Measurements from ENCODE around the gene GPAT3.
"Not testable (repeated sequence)": the region's sequence is repeated elsewhere in the genome, so short reads cannot be mapped to it uniquely, and the experiment has no call there.

Gene GPAT3

DNA sequence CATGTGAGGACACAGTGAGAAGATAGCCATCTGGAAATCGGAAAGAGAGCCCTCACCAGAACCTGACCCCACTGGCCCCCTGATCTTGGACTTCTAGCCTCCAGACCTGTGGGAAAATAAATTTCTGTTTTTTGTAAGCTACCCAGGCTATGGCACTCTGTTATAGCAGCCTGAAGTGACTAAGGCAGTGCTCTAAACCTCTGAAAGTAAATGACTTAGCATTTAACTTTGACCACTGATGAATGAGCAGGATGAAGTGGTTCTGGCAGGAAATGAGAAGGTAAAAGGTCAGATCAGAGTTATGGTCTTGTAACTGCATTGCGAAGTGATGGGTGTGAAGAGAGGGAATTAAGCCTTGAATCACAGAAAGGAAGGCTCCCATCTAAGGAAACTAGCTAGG, 17.0 kb downstream of the GPAT3 start:
- DNase-seq: no peak

DNA sequence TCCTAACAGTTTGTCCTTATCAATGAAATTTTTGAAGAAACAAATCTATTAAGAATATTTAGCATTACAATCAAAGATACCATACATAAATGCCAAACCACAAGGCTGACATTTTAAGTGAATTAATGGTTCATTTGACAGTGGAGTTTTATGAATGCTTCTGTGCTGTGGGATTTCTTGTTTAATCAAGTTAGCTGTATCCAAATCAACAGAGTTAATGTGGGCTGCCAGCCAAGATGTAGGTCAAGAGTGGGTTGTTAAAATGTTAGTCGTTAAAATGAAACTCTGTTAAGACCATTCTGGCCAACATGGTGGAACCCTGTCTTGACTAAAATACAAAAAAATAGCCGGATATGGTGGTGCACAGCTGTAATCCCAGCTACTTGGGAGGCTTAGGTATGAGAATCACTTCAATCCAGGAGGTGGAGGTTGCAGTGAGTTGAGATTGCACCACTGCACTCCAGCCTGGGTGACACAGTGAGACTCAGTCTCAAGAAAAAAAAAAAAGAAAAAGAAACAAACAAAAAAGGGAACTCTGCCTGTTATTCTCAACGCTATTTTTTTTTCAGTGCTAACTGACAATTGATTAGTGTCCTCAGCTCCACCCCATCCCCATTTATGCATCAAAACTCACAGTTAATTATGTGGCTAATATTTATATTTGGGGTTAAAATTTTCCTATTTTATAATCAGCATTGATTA, 20.2 kb downstream of the GPAT3 start:
- no peak for DNase-seq

DNA sequence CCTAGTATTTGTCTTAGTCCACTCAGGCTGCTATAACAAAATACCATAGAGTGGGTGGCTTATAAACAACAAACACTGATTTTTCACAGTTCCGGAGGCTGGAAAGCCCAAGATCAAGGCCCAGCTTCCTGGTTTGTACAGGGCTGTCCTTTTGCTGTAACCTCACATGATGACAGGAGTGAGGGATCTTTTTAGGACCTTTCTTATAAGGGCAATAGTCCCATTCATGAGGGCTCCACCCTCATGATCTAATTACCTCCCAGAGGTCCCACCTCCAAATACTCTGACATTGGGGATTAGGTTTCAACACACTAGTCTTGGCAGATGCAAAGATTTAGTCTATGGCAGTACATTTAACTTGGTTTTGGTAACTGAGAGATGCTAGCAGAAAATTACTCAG, 20.9 kb downstream of the GPAT3 start:
- no peak for DNase-seq

DNA sequence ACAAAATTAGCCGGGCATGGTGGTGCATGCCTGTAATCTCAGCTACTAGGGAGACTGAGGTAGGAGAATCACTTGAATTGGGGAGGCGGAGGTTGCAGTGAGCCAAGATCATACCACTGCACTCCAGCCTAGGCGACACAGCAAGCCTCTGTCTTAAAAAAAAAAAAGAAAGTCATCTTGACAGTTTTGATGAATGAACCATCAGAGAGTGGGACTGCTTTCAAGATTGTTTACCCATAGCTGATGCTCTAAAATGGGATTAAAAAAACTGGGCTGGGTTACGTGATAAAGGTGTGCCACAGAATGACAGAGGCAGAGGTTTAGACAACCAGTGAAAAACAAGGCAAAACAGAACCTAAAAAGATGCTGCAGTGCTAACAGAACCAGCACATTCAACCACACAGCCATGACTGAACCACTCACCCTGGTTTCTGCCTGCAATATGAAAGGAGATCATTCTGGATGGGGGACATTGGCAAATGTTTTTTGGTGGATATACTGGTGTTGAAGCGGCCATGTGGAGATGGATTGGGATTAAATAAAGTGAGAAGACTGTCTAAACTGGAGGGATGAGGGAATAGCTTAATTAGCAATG, 22.2 kb downstream of the GPAT3 start:
- DNase-seq: no peak

DNA sequence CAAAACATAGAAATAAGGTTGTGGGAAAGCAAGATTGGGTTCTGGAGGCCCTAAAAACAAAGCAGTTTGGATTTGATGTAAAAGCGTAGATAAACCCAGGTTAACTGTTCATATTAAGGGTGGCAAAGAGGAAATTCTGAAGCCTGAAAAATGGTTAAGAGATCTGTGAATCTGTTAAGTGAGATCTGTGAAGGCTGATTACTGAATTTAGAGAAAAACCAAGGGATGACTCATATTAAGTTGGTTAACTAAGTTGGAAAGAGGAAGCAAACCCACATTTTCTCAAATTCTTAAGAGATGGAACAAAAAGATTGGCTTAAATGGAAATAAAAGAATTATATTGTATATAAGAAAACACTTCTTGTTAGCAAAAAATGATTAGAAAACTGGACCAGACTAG, 22.8 kb downstream of the GPAT3 start:
- no peak for DNase-seq

DNA sequence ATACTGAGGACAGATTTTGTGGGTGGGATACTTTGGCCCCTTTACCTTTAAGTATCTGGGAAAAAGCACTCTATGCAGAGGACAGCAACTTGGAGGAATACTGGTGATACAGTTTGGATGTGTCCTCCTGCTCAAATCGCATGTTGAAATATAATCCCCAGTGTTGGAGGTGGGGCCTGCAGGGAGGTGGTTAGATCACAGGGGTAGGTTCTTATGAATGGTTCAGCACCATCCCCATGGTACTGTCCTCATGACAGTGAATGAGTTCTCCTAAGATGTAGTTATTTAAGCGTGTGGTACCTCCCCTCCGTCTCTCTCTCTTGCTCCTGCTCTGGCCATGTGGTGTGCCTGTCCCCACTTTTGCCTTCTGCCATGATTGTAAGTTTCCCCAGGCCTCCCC, 24.6 kb downstream of the GPAT3 start:
- DNase-seq: no peak

DNA sequence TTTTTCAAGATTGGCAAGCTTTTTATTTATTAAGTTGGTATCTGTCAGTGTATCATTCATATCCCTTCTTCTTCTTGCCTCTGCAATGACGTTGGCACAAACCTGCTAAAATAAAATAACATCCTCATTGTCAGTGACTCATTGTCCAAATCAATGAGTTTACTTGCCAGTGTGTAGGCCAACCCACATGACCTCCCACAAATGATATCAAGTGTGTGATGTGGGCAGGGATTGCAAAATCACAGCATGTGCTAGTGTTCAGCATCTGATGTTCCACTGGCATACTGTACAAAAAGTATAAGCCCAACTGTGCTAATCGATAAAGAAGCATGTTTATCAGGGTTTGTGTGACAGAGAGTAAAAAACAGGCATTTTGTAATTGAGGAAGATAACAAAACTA, 25.5 kb downstream of the GPAT3 start:
- peak in 1 of 2 experiments; percentile 13 for DNase-seq

DNA sequence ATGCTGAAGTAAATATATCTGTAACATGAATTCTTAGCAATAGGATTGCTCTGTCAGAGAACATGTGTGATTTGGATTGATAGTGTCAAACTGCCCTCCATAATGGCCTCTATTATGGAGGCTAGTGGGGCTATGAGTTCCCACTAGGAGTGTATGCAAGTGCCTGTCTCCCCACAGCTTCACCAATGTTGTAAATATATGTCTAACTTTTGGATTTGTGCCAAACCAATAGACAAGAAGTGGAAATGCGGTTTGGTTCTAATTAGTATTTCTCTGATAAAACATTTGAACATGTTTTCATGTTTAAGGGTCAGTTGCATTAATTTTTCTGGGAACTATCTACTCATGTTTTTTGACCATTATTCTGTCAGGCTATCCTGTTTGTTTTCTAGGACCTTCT, 28.1 kb downstream of the GPAT3 start:
- DNase-seq: no peak

DNA sequence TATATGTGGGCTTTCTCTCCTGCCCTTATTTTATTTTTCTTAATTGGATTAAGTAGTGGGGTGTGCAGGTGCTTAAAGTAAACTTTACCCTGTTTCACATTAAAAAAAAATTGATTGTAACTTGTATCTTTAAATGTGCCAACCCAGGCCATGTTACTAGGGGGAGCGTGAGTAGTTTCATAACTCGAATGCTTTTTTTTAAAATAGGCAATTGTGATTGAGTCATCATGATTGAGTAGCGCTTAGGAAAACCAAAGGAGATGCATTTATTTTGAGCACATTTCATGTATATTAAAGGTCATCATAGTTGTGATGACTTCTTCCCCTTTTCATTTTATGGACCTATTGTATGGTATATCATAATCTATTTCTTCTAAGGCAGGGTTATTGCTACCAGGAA, 32.2 kb downstream of the GPAT3 start:
- DNase-seq: no peak

DNA sequence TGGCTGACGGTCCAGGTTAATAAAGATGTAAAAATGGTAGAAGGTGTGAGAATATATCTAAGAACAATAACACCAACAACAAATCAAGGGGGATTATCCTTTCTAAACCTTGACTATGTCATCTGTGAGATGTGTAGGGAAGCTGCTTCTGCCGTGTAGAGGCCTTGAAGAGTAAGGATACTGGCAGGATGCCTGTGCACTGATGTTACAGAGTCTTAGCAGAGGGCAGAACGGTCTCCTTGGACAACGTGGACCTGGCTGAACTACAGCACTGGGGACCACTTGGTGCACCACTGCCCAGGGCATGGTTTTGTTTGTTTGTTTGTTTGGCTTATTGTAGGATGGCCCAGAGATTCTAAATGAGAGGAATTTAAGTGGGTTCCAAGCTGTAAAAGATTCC, 33.5 kb downstream of the GPAT3 start:
- DNase-seq: no peak

DNA sequence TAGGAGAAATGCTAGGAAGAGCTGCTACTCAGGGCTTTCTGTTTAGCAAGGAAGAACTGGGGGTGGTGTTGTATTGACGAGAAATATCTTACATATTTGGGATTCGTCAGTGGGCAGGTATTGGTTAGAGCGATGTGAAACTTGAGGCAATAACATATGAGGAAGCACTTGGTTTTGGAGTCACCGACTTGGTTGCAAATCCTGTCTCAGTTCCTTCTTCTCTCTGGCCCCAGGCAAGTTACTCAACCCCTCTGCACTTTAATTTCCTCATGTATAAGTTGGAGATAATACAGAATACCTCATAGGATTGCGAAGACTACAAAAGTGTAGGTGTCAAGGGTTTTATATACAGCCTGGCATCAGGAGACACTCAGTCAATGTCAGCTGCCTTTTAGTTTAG, 34.1 kb downstream of the GPAT3 start:
- DNase-seq: no peak

DNA sequence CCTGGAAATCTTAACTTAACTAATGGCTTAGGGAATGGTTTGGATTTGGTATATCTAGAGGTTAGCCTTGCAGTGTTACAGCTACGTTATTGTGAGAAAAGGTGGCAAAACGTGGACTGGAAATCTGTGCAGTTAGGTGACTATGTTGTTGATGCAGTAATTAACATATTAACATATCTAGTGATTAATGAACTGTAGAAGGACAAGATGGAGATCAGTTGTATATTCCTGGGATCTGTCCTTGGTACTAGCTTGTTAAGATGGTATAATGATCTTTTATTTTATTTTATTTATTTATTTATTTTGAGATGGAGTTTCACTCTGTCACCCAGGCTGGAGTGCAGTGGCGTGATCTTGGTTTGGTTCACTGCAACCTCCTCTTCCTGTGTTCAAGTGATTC, 36.9 kb downstream of the GPAT3 start:
- DNase-seq: no peak

DNA sequence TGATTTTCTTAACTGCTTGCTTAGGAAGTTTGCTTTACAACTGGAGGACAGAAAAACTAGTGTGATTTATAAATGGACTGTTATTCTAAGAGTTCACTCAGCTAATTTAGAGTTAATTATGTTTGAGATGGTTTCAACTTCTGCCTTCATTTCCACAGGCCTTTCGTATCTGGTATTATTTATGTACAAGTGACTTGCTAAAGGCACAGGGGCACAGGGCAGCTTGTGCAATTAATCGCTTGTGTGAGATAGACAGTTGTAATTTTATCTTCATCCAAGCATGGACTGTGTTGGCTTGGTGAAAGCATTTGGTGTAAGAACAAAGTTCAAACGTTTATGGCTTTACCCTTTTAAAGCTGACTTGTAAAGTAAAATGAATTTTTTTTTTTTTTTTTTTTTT, 38.3 kb downstream of the GPAT3 start:
- no peak for DNase-seq

DNA sequence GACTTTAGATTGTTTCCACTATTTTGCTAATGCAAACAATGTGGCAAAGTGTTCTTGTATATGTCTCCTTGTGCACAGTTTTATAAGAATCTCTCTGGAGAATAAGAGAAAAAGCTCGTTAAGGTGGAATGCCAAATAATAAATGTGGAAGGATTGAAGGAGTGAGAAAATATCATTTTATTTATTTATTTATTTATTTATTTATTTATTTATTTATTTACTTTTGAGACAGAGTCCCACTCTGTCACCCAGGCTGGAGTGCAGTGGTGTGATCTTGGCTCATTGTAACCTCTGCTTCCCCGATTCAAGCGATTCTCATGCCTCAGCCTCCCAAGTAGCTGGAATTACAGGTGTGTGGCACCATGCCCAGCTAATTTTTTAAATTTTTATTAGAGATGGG, 40.3 kb downstream of the GPAT3 start:
- not testable (repeated sequence) for DNase-seq

DNA sequence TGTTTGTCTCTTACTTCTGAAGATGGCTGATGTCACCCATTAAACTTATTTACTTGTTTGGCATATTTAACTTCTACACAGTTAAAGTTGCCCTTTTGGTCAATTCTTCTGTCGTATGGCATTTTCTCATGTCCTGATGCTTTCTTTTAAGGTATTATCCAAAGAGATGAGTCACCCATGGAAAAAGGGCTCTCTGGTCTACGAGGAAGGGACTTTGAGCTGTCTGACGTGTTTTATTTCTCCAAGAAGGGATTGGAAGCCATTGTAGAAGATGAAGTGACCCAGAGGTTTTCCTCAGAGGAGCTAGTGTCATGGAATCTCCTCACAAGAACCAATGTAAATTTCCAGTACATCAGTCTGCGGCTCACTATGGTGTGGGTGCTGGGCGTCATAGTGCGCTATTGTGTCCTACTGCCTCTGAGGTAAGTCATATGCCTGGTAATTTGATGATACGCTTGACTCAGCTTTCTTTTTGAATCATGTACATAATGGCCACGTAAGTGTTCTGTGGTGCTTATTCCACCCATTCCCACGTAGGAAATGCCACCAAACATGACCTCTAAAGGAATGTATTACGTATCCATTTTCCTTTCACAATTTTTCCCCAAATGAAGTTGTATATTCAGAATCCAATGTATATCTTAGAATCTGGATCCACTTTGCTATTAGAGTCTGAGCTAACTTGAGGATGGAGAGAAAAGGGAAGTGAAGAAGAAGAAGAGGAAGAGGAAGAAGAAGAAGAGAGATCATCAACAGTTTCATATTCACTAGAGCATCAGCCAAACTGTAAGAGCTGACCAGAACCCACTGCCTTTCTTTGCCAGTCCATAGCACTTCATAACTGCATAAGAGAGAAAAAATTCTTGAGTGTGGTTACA, 45.7 kb downstream of the GPAT3 start:
- no peak for DNase-seq

DNA sequence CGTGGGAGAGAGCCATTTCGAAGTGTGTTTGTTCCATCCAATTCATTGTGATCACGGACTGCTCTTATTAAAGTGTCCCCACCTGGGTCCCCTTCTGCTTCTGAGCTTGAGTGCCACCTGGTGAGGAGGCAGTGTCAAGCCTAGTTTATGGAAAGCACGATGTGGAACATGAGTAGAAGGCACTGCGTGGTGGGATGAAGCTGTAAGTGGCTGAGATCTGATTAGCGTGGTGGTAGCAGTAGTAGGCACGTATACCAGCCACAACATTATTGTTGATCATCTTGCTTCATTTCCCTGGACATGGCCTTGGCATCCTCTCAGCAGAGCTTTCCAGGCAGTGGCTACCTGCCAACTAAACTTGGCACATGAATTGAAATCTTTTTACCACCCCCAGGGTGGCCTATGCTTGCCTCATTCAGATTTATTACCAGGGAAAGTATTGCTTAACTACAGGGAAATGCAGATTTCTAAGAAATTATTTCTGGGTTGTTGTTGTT, 46.4 kb downstream of the GPAT3 start:
- DNase-seq: peak in 1 of 2 experiments; percentile 18

DNA sequence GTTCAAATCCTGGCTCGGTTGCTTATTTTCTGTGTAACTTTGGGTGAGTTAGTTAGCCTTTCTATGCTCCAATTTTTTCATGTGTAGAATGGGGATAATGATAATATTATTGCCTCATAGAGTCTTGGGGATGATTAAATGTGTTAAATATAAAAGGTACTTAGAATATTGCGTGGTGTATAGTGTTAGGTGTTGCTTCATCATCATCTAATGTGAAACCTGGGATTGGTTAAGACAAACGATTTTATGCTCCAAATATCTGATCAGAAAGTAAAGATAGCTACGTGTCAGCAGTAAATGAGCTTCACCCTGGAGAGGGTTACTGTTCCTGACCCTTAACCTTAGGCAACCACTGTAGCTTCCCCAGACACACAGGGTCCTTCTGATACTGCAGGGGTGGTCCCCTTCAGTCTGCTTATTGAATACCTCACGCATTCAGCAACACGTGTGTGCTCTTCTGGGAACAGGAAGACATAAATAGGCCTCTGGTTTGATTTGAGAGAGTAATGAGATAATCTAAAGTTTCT, 50.1 kb downstream of the GPAT3 start:
- DNase-seq: no peak

DNA sequence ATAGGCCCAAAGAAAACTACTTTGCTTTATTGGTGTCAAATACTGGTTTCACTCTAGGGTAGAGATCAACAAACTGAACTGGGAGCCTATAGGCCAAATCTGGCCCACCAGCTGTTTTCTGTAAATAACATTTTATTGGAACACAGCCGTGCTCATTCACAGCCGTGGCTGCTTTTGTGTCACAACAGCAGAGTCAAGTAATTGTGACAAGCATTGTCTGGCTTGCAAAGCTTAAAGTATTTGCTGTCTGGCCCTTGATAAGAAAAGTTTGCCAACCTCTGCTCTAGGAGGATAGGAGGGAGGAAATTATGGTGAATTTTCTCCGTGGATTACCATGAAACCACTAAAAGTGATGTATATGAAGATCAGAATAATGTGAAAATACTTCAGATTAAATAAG, 53.4 kb downstream of the GPAT3 start:
- no peak for DNase-seq

DNA sequence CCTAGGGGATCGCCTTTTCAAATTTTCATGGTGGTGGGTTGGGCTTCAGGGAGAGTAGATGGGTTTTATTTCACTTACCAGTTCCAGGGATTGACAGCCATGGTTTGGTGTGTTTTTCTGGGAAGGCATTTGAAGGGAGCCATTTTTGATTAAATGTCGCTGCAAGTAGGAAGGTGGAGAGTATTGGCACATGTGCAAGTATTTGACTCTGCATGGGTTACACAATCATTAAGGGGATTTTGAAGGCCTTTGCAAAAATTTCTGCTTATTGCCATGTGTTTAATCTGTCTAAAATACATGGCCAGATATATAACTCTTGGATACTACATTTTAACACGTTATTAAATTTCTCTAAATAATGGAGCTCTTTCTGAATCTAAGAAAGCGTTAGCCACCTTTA, 55.1 kb downstream of the GPAT3 start:
- no peak for DNase-seq

DNA sequence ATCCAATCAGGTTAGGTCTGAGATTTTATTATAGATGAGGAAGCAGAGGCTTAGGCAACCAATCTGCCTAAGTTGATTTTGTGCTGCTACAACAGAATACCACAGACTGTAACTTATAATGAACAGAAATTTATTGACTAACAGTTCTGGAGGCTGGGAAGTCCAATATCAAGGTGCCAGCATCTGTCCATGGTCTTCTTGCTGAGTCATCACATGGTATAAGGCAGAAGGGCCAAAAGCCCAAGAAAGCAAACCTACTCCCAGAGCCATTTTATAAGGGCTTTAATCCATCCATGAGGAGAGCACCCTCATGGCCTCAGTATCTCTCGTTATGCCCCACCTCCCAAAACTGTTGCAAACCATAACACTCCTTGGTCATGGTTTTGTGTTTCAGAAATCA, 55.8 kb downstream of the GPAT3 start:
- no peak for DNase-seq

DNA sequence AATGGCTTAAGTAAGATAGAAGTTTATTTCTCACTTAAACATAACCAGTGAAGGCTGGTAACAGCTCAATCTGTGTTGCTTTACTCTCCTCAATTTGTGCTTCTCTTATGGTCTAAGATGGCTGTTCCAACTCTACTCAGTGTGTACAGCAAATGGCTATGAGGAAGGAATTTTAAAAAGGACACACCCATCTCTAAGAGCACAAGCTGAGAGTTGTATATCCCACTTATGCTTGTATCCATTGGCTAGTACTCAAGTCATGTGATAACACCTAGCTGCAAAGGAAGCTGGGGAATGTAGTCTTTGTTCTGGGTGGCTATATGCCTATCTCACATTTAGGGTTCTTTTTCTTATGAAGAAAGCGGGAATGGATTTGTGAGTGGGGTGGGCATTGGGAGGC, 63.3 kb downstream of the GPAT3 start:
- DNase-seq: peak in 1 of 2 experiments; percentile 4

DNA sequence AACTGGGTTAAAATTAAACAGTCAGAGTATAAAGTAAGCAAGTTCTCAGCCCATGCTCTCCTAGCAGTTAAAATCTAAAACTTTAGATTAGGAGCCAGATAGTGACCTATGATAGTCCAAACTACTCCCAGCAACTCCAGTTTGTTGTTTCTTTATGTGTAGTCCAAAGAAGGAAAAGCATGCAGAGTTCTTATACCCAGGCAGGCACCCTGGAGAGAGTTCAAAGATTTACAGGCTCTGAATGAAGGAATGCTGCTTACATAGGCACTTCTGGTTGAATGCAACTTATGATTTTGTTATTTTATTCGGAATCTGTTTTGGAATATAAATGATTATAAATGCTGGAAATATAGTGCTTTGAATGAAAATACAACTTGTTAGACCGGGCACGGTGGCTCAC, 67.2 kb downstream of the GPAT3 start:
- DNase-seq: no peak

DNA sequence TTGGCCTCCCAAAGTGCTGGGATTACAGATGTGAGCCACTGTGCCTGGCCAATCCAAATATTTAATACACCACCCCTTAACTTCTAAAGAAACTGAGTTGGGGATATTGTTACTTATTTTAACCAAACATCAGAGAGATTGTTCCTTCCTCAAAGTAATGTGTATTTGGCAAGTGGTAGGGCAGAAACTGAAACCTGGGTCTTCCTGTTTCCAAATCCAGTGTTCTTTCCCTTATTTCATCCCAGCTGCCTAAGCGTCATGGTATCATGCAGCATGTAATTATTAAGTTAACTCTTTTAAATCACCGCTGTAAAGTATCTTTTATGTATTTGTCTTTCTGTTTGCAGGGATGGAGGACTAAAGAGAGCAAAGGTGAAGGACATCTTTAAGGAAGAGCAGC, 68.4 kb downstream of the GPAT3 start:
- DNase-seq: no peak

DNA sequence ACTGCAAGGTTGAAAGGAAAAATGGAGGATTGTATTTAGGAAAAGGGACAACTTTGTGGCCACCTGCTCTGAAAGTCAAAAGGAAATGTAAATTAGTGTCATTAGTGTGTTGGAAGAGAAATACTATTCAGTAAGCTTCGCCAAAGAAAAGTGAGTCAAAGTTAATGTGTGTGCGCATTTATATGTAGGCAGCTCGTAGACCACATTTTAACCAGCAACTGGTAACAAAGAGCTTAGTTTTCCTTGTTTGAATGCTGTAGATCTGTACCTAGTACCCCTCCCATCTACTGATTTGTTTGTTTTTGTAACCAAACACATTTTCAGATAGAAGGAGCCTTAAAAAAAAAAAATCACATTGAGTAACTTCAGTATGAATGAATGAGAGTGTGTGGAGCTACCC, 69.3 kb downstream of the GPAT3 start:
- DNase-seq: no peak
